ENCODE data around the gene USF2. TPM values are rescaled to one million over a fixed set of nuclear protein-coding genes. Genes with fewer than 3 reads are reported as not detected.

The USF2 gene
- total and polyA plus RNA-seq, 2 of the 4 experiments (the other 2 are of a cell fraction) = 21.3 to 65.6 TPM

- Histone ChIP-seq H2AK9ac (replicated peaks; ENCODE audit: low read depth, low read length, poor library complexity) (no peak overlapping the region), H2BK5ac (ENCODE audit: low read depth, low read length, poor library complexity, severe bottlenecking) (peak overlapping the region; percentile 93), H3K56ac (ENCODE audit: extremely low read depth, insufficient read depth, low read length) (no peak overlapping the region), H4K20me1 (ENCODE audit: insufficient read depth, low read length) (no peaks in the 10 kb centered on the region), H2AFZ (replicated peaks; ENCODE audit: low read length, poor library complexity) (peak overlapping the region; percentile 43), H3K27me3 (ENCODE audit: control insufficient read depth, insufficient read depth, low read length) (peaks cover 21% of the 10 kb centered on the region), H3K9me3 (ENCODE audit: control insufficient read depth, insufficient read depth, low read length) (no peaks in the 10 kb centered on the region), H3K27ac (ENCODE audit: insufficient read depth, low read length) (no peak overlapping the region), H4K5ac (ENCODE audit: low read depth, low read length) (no peak overlapping the region), H3K9ac (ENCODE audit: low read depth, low read length) (no peak overlapping the region), H2BK120ac (ENCODE audit: low read depth, low read length) (no peak overlapping the region), H3K4me2 (ENCODE audit: low read depth, low read length) (no peak overlapping the region), H3K4me1 (ENCODE audit: control insufficient read depth, insufficient read depth, low read length) (no peaks in the 10 kb centered on the region), H3K79me1 (ENCODE audit: low read depth in 1 of 2, low read length in 2 of 2) (no peaks in the 10 kb centered on the region), H3K4ac (ENCODE audit: low read depth, low read length) (no peak overlapping the region), H2BK20ac (ENCODE audit: low read depth, low read length) (no peak overlapping the region), H3K18ac (ENCODE audit: low read depth, low read length) (no peak overlapping the region), H3K9me1 (ENCODE audit: insufficient read depth, low read length) (peaks cover 15% of the 10 kb centered on the region), H3K23ac (ENCODE audit: low read depth, low read length) (no peak overlapping the region), H4K91ac (ENCODE audit: insufficient read depth, low read depth, low read length) (no peak overlapping the region), H3K36me3 (ENCODE audit: control insufficient read depth, insufficient read depth, low read length) (no peaks in the 10 kb centered on the region), H2AK5ac (ENCODE audit: low read depth, low read length) (no peak overlapping the region), H4K8ac (ENCODE audit: low read depth in 2 of 2, low read length in 2 of 2) (no peak overlapping the region), H3K4me3 (ENCODE audit: insufficient read depth, low read depth, low read length) (no peak overlapping the region), H2BK15ac (ENCODE audit: low read depth, low read length) (no peak overlapping the region), H3K14ac (replicated peaks; ENCODE audit: low read depth, low read length) (no peak overlapping the region)
- ChIA-PET CTCF (no interaction called here), POLR2A (ENCODE audit: unreplicated experiment) (no interaction called here)
- in situ Hi-C loops (cut with MboI; ENCODE audit: low sequenced_read_pairs) (no loop called here), intact Hi-C loops (cut with micrococcal nuclease) (no loop called here), dilution Hi-C loops (cut with HindIII; ENCODE audit: low sequenced_read_pairs, unreplicated experiment) (no loop called here)
- ATAC-seq (ENCODE audit: low read depth) (no peak), DNase-seq (no peak)
- 89% methylated on average over 1 of the region's 3 CpGs; no CpG with 5 or more reads in 1 of the 2 experiments for WGBS, 2 experiments (ENCODE audit: extremely low coverage in 2 of 2, insufficient read length in 1 of 2)
- TF ChIP-seq RAD21 (IDR thresholded peaks at IDR 0.05; ENCODE audit: low read length) (no peak), MXI1 (IDR thresholded peaks at IDR 0.05; ENCODE audit: borderline replicate concordance, low read depth, low read length) (no peak), RCOR1 (IDR thresholded peaks at IDR 0.05; ENCODE audit: insufficient replicate concordance, low read length) (no peak), BHLHE40 (IDR thresholded peaks at IDR 0.05; ENCODE audit: low read depth, low read length) (no peak)
- TF ChIP-seq, protein P1, sequence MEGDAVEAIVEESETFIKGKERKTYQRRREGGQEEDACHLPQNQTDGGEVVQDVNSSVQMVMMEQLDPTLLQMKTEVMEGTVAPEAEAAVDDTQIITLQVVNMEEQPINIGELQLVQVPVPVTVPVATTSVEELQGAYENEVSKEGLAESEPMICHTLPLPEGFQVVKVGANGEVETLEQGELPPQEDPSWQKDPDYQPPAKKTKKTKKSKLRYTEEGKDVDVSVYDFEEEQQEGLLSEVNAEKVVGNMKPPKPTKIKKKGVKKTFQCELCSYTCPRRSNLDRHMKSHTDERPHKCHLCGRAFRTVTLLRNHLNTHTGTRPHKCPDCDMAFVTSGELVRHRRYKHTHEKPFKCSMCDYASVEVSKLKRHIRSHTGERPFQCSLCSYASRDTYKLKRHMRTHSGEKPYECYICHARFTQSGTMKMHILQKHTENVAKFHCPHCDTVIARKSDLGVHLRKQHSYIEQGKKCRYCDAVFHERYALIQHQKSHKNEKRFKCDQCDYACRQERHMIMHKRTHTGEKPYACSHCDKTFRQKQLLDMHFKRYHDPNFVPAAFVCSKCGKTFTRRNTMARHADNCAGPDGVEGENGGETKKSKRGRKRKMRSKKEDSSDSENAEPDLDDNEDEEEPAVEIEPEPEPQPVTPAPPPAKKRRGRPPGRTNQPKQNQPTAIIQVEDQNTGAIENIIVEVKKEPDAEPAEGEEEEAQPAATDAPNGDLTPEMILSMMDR (conservative IDR thresholded peaks at IDR 0.05; ENCODE audit: low read depth, low read length) = no peak
- no TSS peak for BruUV-seq (replicated peaks)
These were observed 28.7 kb downstream of the USF2 start for GRCh38 chr19:35297515-35297848.

Data from IMR-90 (cell line).